ENCODE measurements around the gene ADCY3.

The ADCY3 gene

DNA sequence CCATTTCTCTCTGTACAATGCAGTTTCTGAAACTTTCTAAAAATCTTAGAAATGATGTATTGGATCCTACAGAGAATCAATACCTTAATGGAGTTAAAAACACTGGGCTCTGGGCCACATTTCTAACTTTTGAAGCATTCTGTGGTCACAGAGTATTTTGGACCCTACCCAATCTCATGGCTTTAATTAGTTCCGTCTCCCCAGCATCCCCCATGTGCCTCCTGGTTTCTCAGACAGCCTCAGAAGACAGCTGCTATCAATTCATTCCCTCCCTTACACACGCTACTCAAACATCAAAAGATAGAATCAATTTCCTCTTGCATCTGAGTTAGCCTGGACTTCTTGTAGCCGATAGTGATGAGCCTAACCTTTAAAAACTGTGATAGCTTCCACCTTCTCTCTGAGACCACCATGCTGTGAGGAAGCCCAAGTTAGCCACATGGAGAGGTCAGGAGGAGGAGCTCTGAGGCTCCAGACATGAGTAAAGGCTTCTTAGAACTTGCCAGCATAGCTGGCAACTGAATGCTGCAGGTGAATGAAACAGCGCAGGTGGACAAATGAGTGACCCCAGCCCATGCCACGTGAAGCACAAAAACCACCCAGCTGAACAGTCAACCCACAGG is 10.4 kb downstream of the ADCY3 start:
- no peak for TF ChIP-seq CTCF (conservative IDR thresholded peaks at IDR 0.05; ENCODE audit: low read length)
- DNase-seq (ENCODE audit: low read depth), result peak; percentile 89
- H3K4me3 ChIP-seq (ENCODE audit: low read length), result no peak overlapping the region

- no peak for TF ChIP-seq CTCF (conservative IDR thresholded peaks at IDR 0.05; ENCODE audit: low read length)
- no peak for DNase-seq (ENCODE audit: low read depth)
- no peak overlapping the region for H3K4me3 ChIP-seq (ENCODE audit: low read length)
Observed at GRCh38 chr2:24908461-24908901, 11.6 kb downstream of the ADCY3 start.

- H3K4me3 ChIP-seq (ENCODE audit: low read length), result no peak overlapping the region
Observed at GRCh38 chr2:24907116-24907515, 12.9 kb downstream of the ADCY3 start.

DNA sequence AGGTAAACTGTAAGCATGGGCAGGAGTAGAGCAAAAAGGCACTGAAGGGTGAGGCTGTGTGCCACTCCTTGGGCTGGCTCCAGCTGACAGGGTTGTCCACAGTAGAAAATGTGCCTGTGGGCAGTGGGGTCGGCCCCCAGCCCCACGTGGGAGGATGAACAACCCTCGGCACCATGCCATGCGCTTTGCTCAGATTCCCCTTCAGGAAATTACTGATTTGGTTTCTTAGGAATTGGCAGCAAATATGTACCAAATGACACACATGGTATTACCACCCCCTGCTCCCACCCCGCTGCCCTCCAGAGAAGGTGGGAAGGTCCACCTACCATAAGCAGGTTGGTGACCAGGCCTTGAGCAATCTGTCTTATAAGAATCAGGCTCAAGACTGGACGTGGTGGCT is 13.6 kb downstream of the ADCY3 start:
- no peak overlapping the region for H3K4me3 ChIP-seq (ENCODE audit: low read length)
- TF ChIP-seq CTCF (conservative IDR thresholded peaks at IDR 0.05; ENCODE audit: low read length), result no peak
- no peak for DNase-seq (ENCODE audit: low read depth)

More at GRCh38 chr2:24907116-24907515, 12.9 kb downstream of the ADCY3 start:
- no peak for TF ChIP-seq CTCF (conservative IDR thresholded peaks at IDR 0.05; ENCODE audit: low read length)
- DNase-seq (ENCODE audit: low read depth), result peak; percentile 45

GRCh38 chr2:24903161-24904103 is 16.6 kb downstream of the ADCY3 start:
- no peak for DNase-seq (ENCODE audit: low read depth)
- no peak for TF ChIP-seq CTCF (conservative IDR thresholded peaks at IDR 0.05; ENCODE audit: low read length)
- no peak overlapping the region for H3K4me3 ChIP-seq (ENCODE audit: low read length)

- DNase-seq (ENCODE audit: low read depth), result no peak
- H3K4me3 ChIP-seq (ENCODE audit: low read length), result no peak overlapping the region
- no peak for TF ChIP-seq CTCF (conservative IDR thresholded peaks at IDR 0.05; ENCODE audit: low read length)
Observed at GRCh38 chr2:24899361-24899910, 20.6 kb downstream of the ADCY3 start.
